Endodermal cell (in vitro differentiated cells): ENCODE measurements around the gene ECSCR. TPM values are rescaled to one million over a fixed set of nuclear protein-coding genes. Genes with fewer than 3 reads are reported as not detected.

Experiments
- DNase-seq: peaks from one replicate; pipeline ENCODE4 v3.0.0-alpha.2; 2017
- H3K27ac ChIP-seq: 2 replicates; pipeline ENCODE4 v1.5.1; 2013; ENCODE audit warnings: mild to moderate bottlenecking, low read depth, low read length, moderate library complexity
- H3K27me3 ChIP-seq: 2 replicates; pipeline ENCODE4 v1.6.1; 2013; ENCODE audit warnings: mild to moderate bottlenecking, low read length, moderate library complexity; ENCODE audit not compliant: insufficient read depth, control insufficient read depth, poor library complexity, severe bottlenecking
- H3K36me3 ChIP-seq: 2 replicates; pipeline ENCODE4 v1.7.0; 2013; ENCODE audit warnings: mild to moderate bottlenecking, low read length, moderate library complexity; ENCODE audit not compliant: control insufficient read depth, insufficient read depth
- H3K4me1 ChIP-seq: one replicate; pipeline ENCODE4 v1.7.0; 2013; ENCODE audit warnings: low read length; ENCODE audit not compliant: control insufficient read depth, insufficient read depth
- H3K4me3 ChIP-seq: 2 replicates; pipeline ENCODE4 v1.5.1; 2013; ENCODE audit warnings: mild to moderate bottlenecking, low read length, moderate library complexity
- H3K9ac ChIP-seq: 2 replicates; pipeline ENCODE4 v1.6.1; 2013; ENCODE audit warnings: mild to moderate bottlenecking, low read length, moderate library complexity; ENCODE audit not compliant: poor library complexity, severe bottlenecking; ENCODE audit errors: extremely low read depth
- H3K9me3 ChIP-seq: 2 replicates; pipeline ENCODE4 v1.6.1; 2013; ENCODE audit warnings: mild to moderate bottlenecking, low read length, moderate library complexity; ENCODE audit not compliant: control insufficient read depth
- H3K27ac Mint-ChIP-seq: 2 replicates; pipeline ENCODE4 v1.8.0; 2020; ENCODE audit warnings: mixed read lengths
- H3K27me3 Mint-ChIP-seq: 2 replicates; pipeline ENCODE4 v1.8.0; 2021; ENCODE audit warnings: mild to moderate bottlenecking, mixed read lengths; ENCODE audit not compliant: insufficient read depth
- H3K36me3 Mint-ChIP-seq: 2 replicates; pipeline ENCODE4 v1.8.0; 2020; ENCODE audit warnings: low read depth, mixed read lengths
- H3K4me1 Mint-ChIP-seq: 2 replicates; pipeline ENCODE4 v1.8.0; 2020; ENCODE audit warnings: mixed read lengths
- H3K4me3 Mint-ChIP-seq: 2 replicates; pipeline ENCODE4 v1.8.0; 2020; ENCODE audit warnings: mild to moderate bottlenecking, moderate library complexity, mixed read lengths
- H3K9me3 Mint-ChIP-seq: 2 replicates; pipeline ENCODE4 v1.8.0; 2020; ENCODE audit warnings: mild to moderate bottlenecking, mixed read lengths
- CTCF ChIP-seq: fragments of 200-600 bp; sonication (generic); conservative IDR thresholded peaks from 2 replicates; pipeline ENCODE4 v1.5.0; 2021; ENCODE audit warnings: antibody characterized with exemption, mild to moderate bottlenecking
- WGBS, 2 experiments: methylation state at CpG; one replicate each; pipeline versions ENCODE4 v1.1.5 to v1.1.7; 2013; ENCODE audit warnings: missing lambda C conversion rate in 2 of 2, mixed read lengths in 1 of 2; ENCODE audit not compliant: insufficient coverage in 1 of 2, insufficient read length in 1 of 2; 5-methylcytosine and 5-hydroxymethylcytosine counted together
- total RNA-seq, 2 donors: library from RNA; stranded (reverse); fragmentation: NEBNext Ultra II Directional in 1 of 2; extraction: Animal tissue kit (Norgen Biotek cat#: 25700) in 1 of 2; gene quantifications; 2 replicates in 1 of 2; 3 replicates in 1 of 2; pipeline ENCODE4 v1.2.1, GENCODE V29; 2021

ECSCR gene
- total RNA-seq, 2 donors from 2014 or later, result 0.62 TPM; not detected in 1

DNA sequence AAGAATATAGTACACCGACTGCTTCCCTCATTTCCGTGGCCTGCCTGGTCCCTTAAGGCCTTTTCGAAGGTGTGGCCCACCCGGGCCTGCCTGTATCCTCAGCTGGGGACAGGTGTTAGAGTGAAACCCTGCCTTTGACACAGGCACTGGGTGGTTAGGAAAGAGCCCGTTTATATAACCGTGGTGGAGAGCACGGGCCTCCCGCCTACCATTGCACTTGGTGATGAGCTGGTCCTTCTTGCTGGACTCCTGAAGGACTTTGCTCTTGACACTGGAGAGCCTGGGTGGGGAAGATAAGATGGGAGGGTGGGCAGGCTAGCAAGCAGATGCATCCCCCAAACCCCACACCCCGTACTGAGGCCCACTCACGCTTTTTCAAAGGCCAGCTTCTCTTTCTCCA, 61.0 kb downstream of the ECSCR start:
- Mint-ChIP-seq H3K27ac (no peak overlapping the region), H3K4me1 (peaks cover 27% of the 10 kb centered on the region), H3K36me3 (peaks cover 13% of the 10 kb centered on the region), H3K9me3 (no peaks in the 10 kb centered on the region), H3K27me3 (no peaks in the 10 kb centered on the region), H3K4me3 (no peak overlapping the region)
- no peak overlapping the region for H3K9ac ChIP-seq
- DNase-seq, result no peak
- H3K4me3 ChIP-seq, result no peak overlapping the region
- no peaks in the 10 kb centered on the region for H3K9me3 ChIP-seq
- whole genome bisulfite sequencing, 2 experiments, result 94 to 100% methylated on average over 9 to 10 of the region's 10 CpGs
- no peak for TF ChIP-seq CTCF
- H3K36me3 ChIP-seq, result no peaks in the 10 kb centered on the region
- H3K27ac ChIP-seq, result no peak overlapping the region
- peaks cover 17% of the 10 kb centered on the region for H3K4me1 ChIP-seq
- no peaks in the 10 kb centered on the region for H3K27me3 ChIP-seq

- Mint-ChIP-seq H3K27ac (no peak overlapping the region), H3K36me3 (peaks cover 13% of the 10 kb centered on the region), H3K27me3 (no peaks in the 10 kb centered on the region), H3K4me3 (no peak overlapping the region), H3K9me3 (no peaks in the 10 kb centered on the region), H3K4me1 (peaks cover 33% of the 10 kb centered on the region)
- Histone ChIP-seq H3K27ac (no peak overlapping the region), H3K27me3 (peaks cover 3% of the 10 kb centered on the region), H3K4me1 (peaks cover 17% of the 10 kb centered on the region), H3K36me3 (no peaks in the 10 kb centered on the region), H3K4me3 (no peak overlapping the region), H3K9me3 (no peaks in the 10 kb centered on the region), H3K9ac (no peak overlapping the region)
- TF ChIP-seq CTCF, result no peak
- DNase-seq, result no peak
- WGBS, 2 experiments, result 91% methylated on average over 5 to 6 of the region's 6 CpGs
Measured at GRCh38 chr5:139399501-139400121, 62.9 kb downstream of the ECSCR start.

Other genes starting within 250 kb of the ECSCR start
- gene MATR3, start 169.0 kb downstream of the ECSCR start, total RNA-seq, result 100 to 1,000 TPM; 250 to 279 TPM
- gene PAIP2, start 120.9 kb downstream of the ECSCR start, total RNA-seq, result 100 to 1,000 TPM; 128 to 142 TPM
- gene SLC23A1, start 79.4 kb downstream of the ECSCR start, total RNA-seq, result under 1 TPM; 0.35 to 0.93 TPM
- gene MZB1, start 72.8 kb downstream of the ECSCR start, total RNA-seq, result under 1 TPM; 0.57 to 0.60 TPM
- gene PROB1, start 67.6 kb downstream of the ECSCR start, total RNA-seq, result 1 to 10 TPM; 4.8 to 6.6 TPM
- gene SPATA24, start 58.7 kb downstream of the ECSCR start, total RNA-seq, result 10 to 100 TPM in 1 of 2 donors, 1 to 10 TPM in 1; 9.8 to 10.6 TPM
- 10 to 100 TPM; 21.8 to 26.6 TPM for gene DNAJC18, start 23.2 kb downstream of the ECSCR start, total RNA-seq
- gene SMIM33, start 8.3 kb upstream of the ECSCR start, total RNA-seq, result not detected
- gene STING1, start 20.0 kb upstream of the ECSCR start, total RNA-seq, result under 1 TPM in 1 of 2 donors, not detected in 1; 0.20 TPM
- 100 to 1,000 TPM; 172 to 202 TPM for gene UBE2D2, start 98.6 kb upstream of the ECSCR start, total RNA-seq
- 10 to 100 TPM; 50.5 to 67.9 TPM for gene CXXC5, start 185.6 kb upstream of the ECSCR start, total RNA-seq